MG63 (cell line): ENCODE data around the gene CFAP54. TPM values are rescaled to one million over a fixed set of nuclear protein-coding genes. Genes with fewer than 3 reads are reported as not detected.
"Not testable (repeated sequence)": the region's sequence is repeated elsewhere in the genome, so short reads cannot be mapped to it uniquely, and the experiment has no call there.

Experiments
- DNase-seq: peaks from one replicate; pipeline ENCODE4 v3.0.0-alpha.2; 2020
- H3K27me3 ChIP-seq: fragments of 250-450 bp; sonication (Bioruptor Pico); 2 replicates; pipeline ENCODE4 v1.5.1; 2020; ENCODE audit warnings: mild to moderate bottlenecking, moderate library complexity
- H3K36me3 ChIP-seq: fragments of 250-450 bp; sonication (Bioruptor Pico); 2 replicates; pipeline ENCODE4 v1.5.1; 2020; ENCODE audit warnings: mild to moderate bottlenecking, moderate library complexity
- H3K4me3 ChIP-seq: fragments of 250-450 bp; sonication (Bioruptor Pico); 2 replicates; pipeline ENCODE4 v1.5.1; 2020; ENCODE audit warnings: mild to moderate bottlenecking, moderate library complexity
- H3K9me3 ChIP-seq: fragments of 250-450 bp; sonication (Bioruptor Pico); 2 replicates; pipeline ENCODE4 v1.5.1; 2020; ENCODE audit warnings: mild to moderate bottlenecking, moderate library complexity
- total RNA-seq: library from RNA; depleted of rRNA; stranded (reverse); fragments of >200 nt; shearing (Covaris generic); gene quantifications from 2 replicates; pipeline ENCODE4 v1.2.3, GENCODE V29; 2014; ENCODE audit warnings: low replicate concordance

Gene CFAP54
- total RNA-seq, 1 experiment from 2014 or later: not detected

GRCh38 chr12:96466939-96467751 lies 22.2 kb upstream of the CFAP54 start:
- Histone ChIP-seq H3K4me3 (no peak overlapping the region), H3K36me3 (no peaks in the 10 kb centered on the region), H3K27me3 (no peaks in the 10 kb centered on the region), H3K9me3 (no peaks in the 10 kb centered on the region; the same call in none of the 2 replicates)
- no peak for DNase-seq

GRCh38 chr12:96471368-96472050 lies 17.9 kb upstream of the CFAP54 start:
- H3K27me3 ChIP-seq: no peaks in the 10 kb centered on the region
- DNase-seq: peak; percentile 74
- no peak overlapping the region for H3K4me3 ChIP-seq
- no peaks in the 10 kb centered on the region for H3K36me3 ChIP-seq
- H3K9me3 ChIP-seq: no peaks in the 10 kb centered on the region; the same call in none of the 2 replicates

DNA sequence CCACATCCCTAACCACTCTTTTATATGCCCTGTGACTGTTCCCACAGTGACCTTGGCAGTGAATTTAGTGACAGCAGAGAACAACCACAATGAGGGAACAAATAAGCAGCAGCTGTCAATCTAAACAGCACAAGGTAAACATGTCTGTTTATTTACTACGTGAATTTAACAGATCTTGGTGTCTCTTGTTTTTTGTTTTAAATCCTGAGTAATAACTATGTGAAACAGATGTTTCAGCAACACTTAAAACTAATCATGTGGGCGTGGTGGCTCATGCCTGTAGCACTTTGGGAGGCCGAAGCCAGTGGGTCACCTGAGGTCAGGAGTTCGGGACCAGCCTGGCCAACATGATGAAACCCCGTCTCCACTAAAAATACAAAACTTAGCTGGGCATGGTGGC lies 17.0 kb upstream of the CFAP54 start:
- H3K4me3 ChIP-seq: no peak overlapping the region

DNA sequence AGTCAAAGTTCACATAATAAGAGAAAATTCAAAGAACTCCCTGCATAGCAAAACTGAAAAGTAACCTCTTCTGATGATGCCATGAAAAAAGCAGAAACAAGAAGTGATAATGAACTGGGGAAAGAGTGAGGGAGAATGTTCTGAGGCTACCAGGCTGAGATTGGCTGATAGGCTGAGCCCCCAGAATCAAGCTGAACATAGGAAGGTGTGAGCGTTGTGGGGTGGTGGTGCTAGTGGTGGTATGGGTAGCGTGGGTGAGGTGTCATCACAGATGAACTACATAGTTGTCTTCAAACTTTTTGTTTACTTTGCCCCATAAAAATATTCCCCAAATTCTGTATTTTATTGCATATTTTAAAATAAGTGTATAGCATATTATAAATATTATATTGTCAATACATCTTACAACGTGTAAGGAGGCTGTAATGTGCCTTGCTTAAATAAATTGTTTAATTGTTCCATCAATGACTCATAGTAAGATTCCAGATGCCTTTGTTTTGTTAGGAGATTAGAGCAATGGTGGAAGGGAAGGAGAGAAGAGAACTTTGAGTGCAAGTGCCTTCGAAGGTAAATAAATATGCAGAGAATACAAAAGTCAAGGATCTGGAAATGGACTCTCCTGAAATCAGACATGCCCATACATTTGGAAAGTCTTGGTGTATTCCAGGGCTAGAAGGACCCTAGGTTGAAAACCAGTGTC lies 15.8 kb upstream of the CFAP54 start:
- DNase-seq: no peak
- no peaks in the 10 kb centered on the region for H3K27me3 ChIP-seq
- H3K36me3 ChIP-seq: no peaks in the 10 kb centered on the region
- no peaks in the 10 kb centered on the region; the same call in none of the 2 replicates for H3K9me3 ChIP-seq
- H3K4me3 ChIP-seq: no peak overlapping the region

More for the DNA sequence above, 17.0 kb upstream of the CFAP54 start:
- DNase-seq: peak; percentile 41
- Histone ChIP-seq H3K36me3 (no peaks in the 10 kb centered on the region), H3K9me3 (no peaks in the 10 kb centered on the region; the same call in none of the 2 replicates), H3K27me3 (no peaks in the 10 kb centered on the region)

DNA sequence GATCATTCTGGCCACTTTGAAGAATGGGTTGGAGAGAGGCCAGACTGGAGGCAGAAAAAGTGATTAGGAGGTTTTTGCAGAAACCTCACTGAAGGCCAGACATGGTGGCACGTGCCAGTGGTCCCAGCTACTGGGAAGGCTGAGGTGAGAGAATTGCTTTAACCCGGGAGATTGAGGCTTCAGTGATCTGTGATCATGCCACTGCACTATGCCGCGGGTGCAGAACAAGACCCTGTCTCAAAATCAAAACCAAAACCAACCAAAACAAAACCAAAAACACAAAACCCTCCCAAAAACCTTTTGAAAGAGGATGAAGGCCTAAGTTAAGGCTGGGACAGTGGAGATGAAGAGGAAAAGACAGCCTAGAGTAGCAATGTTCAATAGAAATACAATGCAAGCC lies 15.2 kb upstream of the CFAP54 start:
- Histone ChIP-seq H3K36me3 (no peaks in the 10 kb centered on the region), H3K9me3 (no peaks in the 10 kb centered on the region; the same call in 1 of the 2 replicates), H3K27me3 (no peaks in the 10 kb centered on the region), H3K4me3 (no peak overlapping the region)
- DNase-seq: no peak

- Histone ChIP-seq H3K9me3 (no peaks in the 10 kb centered on the region), H3K36me3 (no peaks in the 10 kb centered on the region), H3K4me3 (no peak overlapping the region), H3K27me3 (no peaks in the 10 kb centered on the region)
- DNase-seq: no peak
These were observed 11.4 kb upstream of the CFAP54 start for GRCh38 chr12:96478011-96478410.

- DNase-seq: no peak
- Histone ChIP-seq H3K36me3 (no peaks in the 10 kb centered on the region), H3K9me3 (no peaks in the 10 kb centered on the region), H3K27me3 (no peaks in the 10 kb centered on the region), H3K4me3 (no peak overlapping the region)
These were observed 7.3 kb upstream of the CFAP54 start for GRCh38 chr12:96482086-96482485.

- DNase-seq: no peak
- Histone ChIP-seq H3K36me3 (no peaks in the 10 kb centered on the region), H3K9me3 (no peaks in the 10 kb centered on the region), H3K27me3 (no peaks in the 10 kb centered on the region), H3K4me3 (no peak overlapping the region)
These were observed 6.3 kb upstream of the CFAP54 start for GRCh38 chr12:96483116-96483515.

GRCh38 chr12:96486751-96487613 lies 2.4 kb upstream of the CFAP54 start:
- H3K4me3 ChIP-seq: no peak overlapping the region
- H3K36me3 ChIP-seq: no peaks in the 10 kb centered on the region
- no peaks in the 10 kb centered on the region for H3K27me3 ChIP-seq
- peak; percentile 41 for DNase-seq
- no peaks in the 10 kb centered on the region for H3K9me3 ChIP-seq

GRCh38 chr12:96487634-96488033 lies 1.7 kb upstream of the CFAP54 start:
- Histone ChIP-seq H3K27me3 (no peaks in the 10 kb centered on the region), H3K36me3 (no peaks in the 10 kb centered on the region), H3K9me3 (no peaks in the 10 kb centered on the region), H3K4me3 (no peak overlapping the region)
- no peak for DNase-seq

GRCh38 chr12:96493106-96493505 lies 3.7 kb downstream of the CFAP54 start:
- no peak for DNase-seq

GRCh38 chr12:96494154-96494553 lies 4.8 kb downstream of the CFAP54 start:
- H3K27me3 ChIP-seq, H3K36me3 ChIP-seq, DNase-seq, H3K4me3 ChIP-seq, H3K9me3 ChIP-seq: not testable (repeated sequence)

More at GRCh38 chr12:96493106-96493505, 3.7 kb downstream of the CFAP54 start:
- Histone ChIP-seq H3K9me3 (no peaks in the 10 kb centered on the region), H3K27me3 (no peaks in the 10 kb centered on the region), H3K36me3 (no peaks in the 10 kb centered on the region), H3K4me3 (no peak overlapping the region)

GRCh38 chr12:96495155-96495554 lies 5.8 kb downstream of the CFAP54 start:
- Histone ChIP-seq H3K27me3 (no peaks in the 10 kb centered on the region), H3K4me3 (no peak overlapping the region)

GRCh38 chr12:96495841-96496545 lies 6.6 kb downstream of the CFAP54 start:
- H3K27me3 ChIP-seq: no peaks in the 10 kb centered on the region

More at GRCh38 chr12:96495155-96495554, 5.8 kb downstream of the CFAP54 start:
- DNase-seq: no peak
- H3K9me3 ChIP-seq: no peaks in the 10 kb centered on the region
- no peaks in the 10 kb centered on the region for H3K36me3 ChIP-seq

DNA sequence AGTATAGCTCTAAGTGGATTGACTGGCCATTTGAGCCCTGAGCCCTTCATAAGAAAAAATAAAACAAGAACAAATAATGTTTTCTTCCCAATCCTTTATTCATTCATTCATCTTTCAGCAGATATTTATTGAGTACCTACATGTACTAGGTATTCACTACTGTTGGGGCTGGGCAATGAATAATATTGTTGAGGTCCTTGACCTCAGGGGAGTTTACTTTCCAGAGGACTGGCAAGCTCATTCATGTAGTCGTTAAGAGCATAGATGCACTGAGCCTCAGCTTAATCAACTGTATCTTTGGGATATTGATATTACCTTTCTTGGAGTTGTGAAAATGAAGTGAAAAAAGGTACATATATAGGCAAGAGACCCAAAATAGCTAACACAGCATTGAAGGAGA lies 7.6 kb downstream of the CFAP54 start:
- H3K27me3 ChIP-seq: no peaks in the 10 kb centered on the region
- DNase-seq: no peak
- H3K9me3 ChIP-seq: no peaks in the 10 kb centered on the region
- no peaks in the 10 kb centered on the region for H3K36me3 ChIP-seq
- no peak overlapping the region for H3K4me3 ChIP-seq

More at GRCh38 chr12:96495841-96496545, 6.6 kb downstream of the CFAP54 start:
- H3K36me3 ChIP-seq: no peaks in the 10 kb centered on the region
- H3K4me3 ChIP-seq: no peak overlapping the region
- no peak for DNase-seq
- no peaks in the 10 kb centered on the region for H3K9me3 ChIP-seq

GRCh38 chr12:96497855-96498254 lies 8.5 kb downstream of the CFAP54 start:
- H3K9me3 ChIP-seq: no peaks in the 10 kb centered on the region
- H3K36me3 ChIP-seq: no peaks in the 10 kb centered on the region
- H3K4me3 ChIP-seq: no peak overlapping the region
- H3K27me3 ChIP-seq: no peaks in the 10 kb centered on the region
- DNase-seq: no peak
